ENCODE measurements around the gene DLG2. TPM values are rescaled to one million over a fixed set of nuclear protein-coding genes. Genes with fewer than 3 reads are reported as not detected.

Gene DLG2
- total RNA-seq, 4 donors from 2014 or later, result 6.5 to 14.6 (median 7.2) TPM

- TF ChIP-seq, protein P1, sequence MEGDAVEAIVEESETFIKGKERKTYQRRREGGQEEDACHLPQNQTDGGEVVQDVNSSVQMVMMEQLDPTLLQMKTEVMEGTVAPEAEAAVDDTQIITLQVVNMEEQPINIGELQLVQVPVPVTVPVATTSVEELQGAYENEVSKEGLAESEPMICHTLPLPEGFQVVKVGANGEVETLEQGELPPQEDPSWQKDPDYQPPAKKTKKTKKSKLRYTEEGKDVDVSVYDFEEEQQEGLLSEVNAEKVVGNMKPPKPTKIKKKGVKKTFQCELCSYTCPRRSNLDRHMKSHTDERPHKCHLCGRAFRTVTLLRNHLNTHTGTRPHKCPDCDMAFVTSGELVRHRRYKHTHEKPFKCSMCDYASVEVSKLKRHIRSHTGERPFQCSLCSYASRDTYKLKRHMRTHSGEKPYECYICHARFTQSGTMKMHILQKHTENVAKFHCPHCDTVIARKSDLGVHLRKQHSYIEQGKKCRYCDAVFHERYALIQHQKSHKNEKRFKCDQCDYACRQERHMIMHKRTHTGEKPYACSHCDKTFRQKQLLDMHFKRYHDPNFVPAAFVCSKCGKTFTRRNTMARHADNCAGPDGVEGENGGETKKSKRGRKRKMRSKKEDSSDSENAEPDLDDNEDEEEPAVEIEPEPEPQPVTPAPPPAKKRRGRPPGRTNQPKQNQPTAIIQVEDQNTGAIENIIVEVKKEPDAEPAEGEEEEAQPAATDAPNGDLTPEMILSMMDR (IDR thresholded peaks at IDR 0.05), result no peak
- TF ChIP-seq POLR2A (IDR thresholded peaks at IDR 0.05) (no peak), EP300 (IDR thresholded peaks at IDR 0.05) (no peak)
- no peaks in the 10 kb centered on the region for H3K9me3 ChIP-seq
- no peaks in the 10 kb centered on the region for H3K36me3 ChIP-seq
- H3K27me3 ChIP-seq, result no peaks in the 10 kb centered on the region
- no peak overlapping the region for H3K4me3 ChIP-seq
- 84 to 92% methylated on average over 4 of the region's 4 CpGs for WGBS, 2 donors
- DNase-seq (ENCODE audit: low spot score in 2 of 2), result no peak
- H3K27ac ChIP-seq, result no peak overlapping the region
- H3K4me1 ChIP-seq, result no peaks in the 10 kb centered on the region
Measured at GRCh38 chr11:83779876-83780275, 1847.3 kb downstream of the DLG2 start.

DNA sequence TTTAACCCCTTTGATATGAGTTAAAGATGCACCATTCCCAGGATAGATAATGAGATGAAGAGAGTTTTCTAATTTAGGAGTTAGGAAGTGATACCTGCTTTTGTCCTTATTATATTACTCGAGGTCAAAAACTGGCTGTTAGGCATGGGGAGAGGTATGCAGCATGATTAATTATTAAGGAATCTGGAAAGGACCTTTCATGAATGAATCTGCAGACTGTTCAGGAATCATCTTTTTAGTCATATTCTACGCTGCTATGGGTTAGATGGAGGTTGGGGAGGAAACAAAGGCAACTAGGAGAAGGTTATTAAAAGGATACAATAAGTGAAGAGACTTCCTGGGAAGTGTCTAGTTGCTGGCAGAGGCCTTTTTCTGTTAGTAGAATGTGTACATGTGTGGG lies 1848.5 kb downstream of the DLG2 start:
- TF ChIP-seq, protein P1 (IDR thresholded peaks at IDR 0.05), result no peak
- TF ChIP-seq POLR2A (IDR thresholded peaks at IDR 0.05), result no peak
- no peak for TF ChIP-seq EP300 (IDR thresholded peaks at IDR 0.05)
- Histone ChIP-seq H3K36me3 (no peaks in the 10 kb centered on the region), H3K27ac (no peak overlapping the region), H3K4me3 (no peak overlapping the region), H3K4me1 (no peaks in the 10 kb centered on the region), H3K27me3 (no peaks in the 10 kb centered on the region), H3K9me3 (no peaks in the 10 kb centered on the region)
- WGBS, 2 donors, result 59 to 60% methylated on average over 2 of the region's 2 CpGs
- no peak for DNase-seq (ENCODE audit: low spot score in 2 of 2)

DNA sequence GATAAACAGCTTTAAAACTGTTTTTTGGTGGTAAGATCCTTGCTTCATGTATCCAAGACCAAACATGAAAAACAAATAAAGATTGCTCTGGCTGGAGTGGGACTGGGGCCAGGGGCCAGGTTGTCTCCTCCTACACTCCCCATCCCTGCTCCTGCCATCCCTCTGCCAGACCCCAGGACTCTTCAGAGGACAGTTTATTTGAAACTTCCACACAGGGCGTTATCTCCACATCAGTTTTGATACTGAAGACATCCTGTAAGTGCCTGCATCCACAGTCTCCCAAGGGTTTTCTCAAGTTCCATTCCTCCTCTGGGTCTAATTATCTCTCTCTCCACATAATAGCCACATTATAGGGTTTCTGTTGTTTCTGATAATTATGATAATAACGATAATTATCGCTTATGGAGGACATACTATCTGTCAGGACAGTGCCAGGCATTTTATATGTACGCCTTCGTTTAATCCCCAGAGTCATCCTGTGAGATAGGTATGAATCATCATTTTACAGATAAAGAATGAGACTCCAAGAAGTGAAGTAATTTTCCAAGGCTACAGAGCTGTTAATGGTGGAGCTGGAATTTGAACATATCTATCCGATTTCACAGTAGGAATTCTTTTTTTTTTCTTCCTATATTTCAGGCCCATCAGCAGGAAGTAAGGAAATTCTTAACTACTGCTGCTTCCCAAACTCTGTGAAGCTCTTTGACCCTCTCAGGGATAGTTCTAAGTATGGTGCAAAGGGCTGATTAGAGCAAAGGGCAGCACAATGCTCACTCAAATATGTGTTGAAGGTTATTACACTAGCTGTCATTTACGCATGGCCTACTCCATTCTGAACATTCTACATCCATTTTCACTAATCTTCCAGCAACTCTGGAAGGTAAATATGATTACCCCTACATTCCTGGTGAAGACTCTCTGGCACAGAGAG lies 1852.9 kb downstream of the DLG2 start:
- Histone ChIP-seq H3K27ac (no peak overlapping the region), H3K36me3 (no peaks in the 10 kb centered on the region), H3K27me3 (no peaks in the 10 kb centered on the region), H3K9me3 (no peaks in the 10 kb centered on the region), H3K4me1 (no peaks in the 10 kb centered on the region), H3K4me3 (no peak overlapping the region)
- TF ChIP-seq POLR2A (IDR thresholded peaks at IDR 0.05) (no peak), EP300 (IDR thresholded peaks at IDR 0.05) (no peak)
- TF ChIP-seq, protein P1 (IDR thresholded peaks at IDR 0.05), result no peak
- WGBS, 2 donors, result 79 to 83% methylated on average over 7 of the region's 7 CpGs
- no peak for DNase-seq (ENCODE audit: low spot score in 2 of 2)

GRCh38 chr11:83768489-83768888 lies 1858.7 kb downstream of the DLG2 start:
- Histone ChIP-seq H3K27me3 (no peaks in the 10 kb centered on the region), H3K4me3 (no peak overlapping the region), H3K36me3 (no peaks in the 10 kb centered on the region), H3K27ac (no peak overlapping the region), H3K9me3 (no peaks in the 10 kb centered on the region), H3K4me1 (no peaks in the 10 kb centered on the region)
- TF ChIP-seq POLR2A (IDR thresholded peaks at IDR 0.05), result no peak
- TF ChIP-seq EP300 (IDR thresholded peaks at IDR 0.05), result no peak
- TF ChIP-seq, protein P1 (IDR thresholded peaks at IDR 0.05), result no peak
- no peak for DNase-seq (ENCODE audit: low spot score in 2 of 2)
- WGBS, 2 donors, result 59 to 60% methylated on average over 3 of the region's 3 CpGs

GRCh38 chr11:83766932-83767331 lies 1860.2 kb downstream of the DLG2 start:
- Histone ChIP-seq H3K4me1 (no peaks in the 10 kb centered on the region), H3K27me3 (no peaks in the 10 kb centered on the region), H3K4me3 (no peak overlapping the region), H3K9me3 (no peaks in the 10 kb centered on the region), H3K27ac (no peak overlapping the region), H3K36me3 (no peaks in the 10 kb centered on the region)
- no peak for DNase-seq (ENCODE audit: low spot score in 2 of 2)
- 89 to 92% methylated on average over 4 of the region's 4 CpGs for whole genome bisulfite sequencing, 2 donors
- TF ChIP-seq EP300 (IDR thresholded peaks at IDR 0.05) (no peak), POLR2A (IDR thresholded peaks at IDR 0.05) (no peak)
- TF ChIP-seq, protein P1 (IDR thresholded peaks at IDR 0.05), result no peak

Data from tibial nerve (tissue), 4 donors.